Activated T-helper 1 cell treated with anti-CD3 and anti-CD28 coated beads, Interleukin-2, amount 50 U/mL, for 16 hours (primary cell): ENCODE data around the gene SPESP1.

ENCODE experiments used
- DNase-seq, 2 donors: peaks; one replicate each; pipeline ENCODE4 v3.0.0-alpha.2; 2020; ENCODE audit warnings: low read depth in 1 of 2, low spot score in 1 of 2

SPESP1 gene

DNA sequence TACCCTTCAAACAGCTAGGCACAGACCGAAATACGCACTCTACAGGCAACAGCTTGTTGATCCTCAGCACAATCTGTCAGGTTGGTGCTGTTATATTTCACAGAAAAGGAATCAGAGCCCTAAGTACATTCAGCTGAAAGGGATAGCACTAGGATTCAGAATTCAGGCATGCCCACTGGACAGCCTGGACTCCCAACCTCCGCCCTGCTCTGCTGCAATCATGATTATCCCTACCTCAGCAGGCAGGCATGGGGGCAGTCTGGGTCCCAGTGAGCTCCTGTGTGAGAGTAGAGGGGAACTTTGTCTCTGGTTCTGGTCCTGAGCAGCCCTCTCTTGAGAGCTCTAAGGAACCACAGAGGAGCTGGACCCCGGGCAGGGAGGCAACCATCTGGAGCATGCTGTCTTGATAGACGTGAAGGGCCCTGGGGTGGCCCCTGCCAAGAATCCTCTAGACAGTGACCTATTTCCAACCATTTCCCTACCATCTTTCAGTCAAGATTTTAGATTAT lies 60.7 kb downstream of the SPESP1 start:
- no peak for DNase-seq

DNA sequence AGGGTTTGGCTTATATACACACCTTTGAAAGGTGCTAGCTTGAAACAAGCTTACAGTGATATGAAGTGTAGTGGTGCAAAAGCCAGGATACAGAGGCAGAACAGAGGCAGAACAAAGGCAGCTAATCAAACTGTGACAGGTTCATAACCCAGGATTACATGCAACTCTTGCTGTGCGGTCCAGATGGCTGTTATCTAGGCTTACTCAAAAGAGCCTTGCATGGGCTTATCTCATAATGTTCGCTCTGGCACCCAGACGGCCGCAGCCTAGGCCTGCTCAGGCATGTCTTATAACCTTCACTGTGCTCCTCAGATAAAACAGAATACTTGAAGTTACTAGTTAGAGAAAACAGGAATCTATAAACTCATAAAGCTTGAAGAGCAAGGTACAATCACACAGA lies 61.4 kb downstream of the SPESP1 start:
- DNase-seq = no peak

DNA sequence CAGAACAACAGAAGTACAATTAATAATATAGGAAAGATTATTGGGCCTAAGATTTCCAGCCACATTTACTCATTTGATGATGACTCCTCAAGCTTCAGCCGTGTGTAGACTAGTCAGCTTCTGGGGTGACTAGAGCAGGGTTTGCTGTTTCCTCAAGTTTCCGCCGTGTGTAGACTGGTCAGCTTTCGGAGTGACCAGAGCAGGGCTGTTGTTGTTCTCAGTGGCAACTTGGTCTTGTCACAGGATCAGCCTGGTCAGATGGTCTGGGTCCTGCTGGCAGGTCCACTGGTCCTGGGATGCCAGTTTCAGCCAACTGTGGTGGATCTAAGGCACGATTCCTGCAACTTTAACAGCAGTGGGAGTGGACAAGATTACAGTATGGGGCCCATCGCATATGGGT lies 62.4 kb downstream of the SPESP1 start:
- no peak for DNase-seq

DNA sequence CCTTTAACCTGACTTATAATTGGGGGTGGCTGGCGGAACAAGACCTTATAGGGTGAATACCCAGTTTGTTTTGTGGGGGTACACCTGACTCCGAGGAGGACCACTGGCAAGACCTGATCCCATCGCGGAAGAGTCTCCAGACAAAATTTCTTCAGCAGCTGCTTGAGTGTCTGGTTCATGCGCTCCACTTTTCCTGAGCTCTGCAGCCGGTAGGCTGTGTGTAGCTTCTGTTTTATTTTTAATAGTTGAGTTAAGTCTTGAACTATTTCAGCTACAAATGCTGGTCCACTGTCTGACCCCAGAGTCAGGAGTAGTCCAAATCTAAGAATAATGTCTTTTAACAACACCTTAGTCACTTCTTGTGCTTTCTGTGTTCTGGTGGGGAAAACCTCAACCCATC lies 63.0 kb downstream of the SPESP1 start:
- DNase-seq = no peak

DNA sequence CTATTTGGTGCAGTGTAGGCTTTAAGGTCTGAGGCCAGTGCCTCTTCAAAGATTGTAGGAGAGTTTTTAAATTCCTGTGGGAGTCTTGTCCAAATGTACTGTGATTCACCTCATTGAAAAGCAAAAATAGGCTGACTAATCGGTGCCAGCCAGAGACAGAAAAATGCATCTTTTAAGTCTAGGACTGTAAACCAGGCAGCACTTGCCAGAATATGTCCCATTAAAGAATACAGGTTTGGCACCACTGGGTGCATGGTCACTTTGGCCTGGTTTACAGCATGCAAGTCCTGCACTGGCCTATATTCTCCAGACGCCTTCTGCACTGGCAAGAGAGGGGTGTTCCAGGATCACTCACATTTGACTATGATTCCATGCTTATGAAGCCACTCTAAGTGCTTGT lies 63.8 kb downstream of the SPESP1 start:
- no peak for DNase-seq

DNA sequence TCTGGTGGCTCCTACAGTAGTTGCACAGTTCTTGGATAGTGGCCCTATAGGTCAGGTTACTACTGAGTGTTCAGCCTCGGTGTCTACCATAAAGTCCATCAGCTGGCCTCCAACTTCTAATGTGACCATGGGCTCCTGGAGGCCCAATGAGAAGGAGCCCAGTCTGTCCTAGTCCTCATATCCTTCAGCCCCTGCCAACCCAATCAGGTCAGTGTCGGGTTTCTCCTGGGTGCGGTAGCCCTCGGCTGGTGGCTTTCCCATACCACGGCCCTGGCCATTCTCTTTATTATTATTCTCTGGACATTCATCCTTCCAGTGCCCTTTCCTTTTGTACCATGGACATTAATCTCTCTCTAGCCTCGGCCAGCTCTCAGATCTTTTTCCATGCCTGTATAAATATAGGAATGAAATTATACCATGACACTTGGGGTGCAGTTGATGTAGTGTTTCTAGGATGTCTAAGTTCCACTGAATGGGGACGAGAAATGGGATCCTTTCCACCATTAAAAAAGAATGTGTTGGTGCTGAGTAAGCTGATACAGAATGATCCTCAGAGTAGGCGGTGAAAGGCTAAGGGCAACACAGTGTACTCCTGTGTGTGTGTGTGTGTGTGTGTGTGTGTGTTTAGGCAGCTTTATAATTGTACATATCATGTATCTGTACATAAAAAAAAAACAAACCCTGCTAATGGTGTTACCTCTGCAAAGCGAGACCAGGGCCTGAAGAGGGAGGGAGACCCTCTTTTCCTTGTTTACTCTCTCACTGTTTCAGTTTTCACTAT lies 64.8 kb downstream of the SPESP1 start:
- no peak for DNase-seq
